SHP77 (cell line): ENCODE measurements around the gene STAC2.

Source experiments
- DNase-seq, 2 experiments: peaks; one replicate each; lab custom pipeline; 2025; lab: John Stamatoyannopoulos, UW

The STAC2 gene

GRCh38 chr17:39165178-39165840 lies 60.4 kb downstream of the STAC2 start:
- DNase-seq = no peak

DNA sequence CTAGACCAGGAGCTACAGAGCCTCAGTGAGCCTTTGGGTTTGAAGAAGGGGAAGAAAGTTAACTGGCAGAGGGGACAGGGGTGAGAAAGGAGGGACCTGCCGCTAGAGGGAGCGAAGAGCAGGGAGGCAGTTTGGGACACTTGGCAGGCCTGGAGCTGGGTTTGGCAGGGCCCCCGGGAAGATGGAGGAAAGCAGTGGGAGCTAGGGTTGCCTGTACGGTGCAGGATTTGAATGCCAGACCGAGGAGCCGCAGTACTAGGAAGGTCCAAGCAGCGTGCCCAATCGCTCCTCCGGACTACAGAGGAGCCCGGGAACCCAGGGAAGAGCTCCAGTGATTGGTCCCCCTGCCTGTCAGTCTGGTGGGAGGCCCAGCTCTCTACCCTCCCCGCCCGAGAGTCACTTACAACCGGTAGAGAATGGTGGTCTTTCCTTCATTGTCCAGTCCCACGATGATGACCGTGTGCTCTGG lies 61.0 kb downstream of the STAC2 start:
- peak in 1 of 2 experiments; percentile 30 for DNase-seq

DNA sequence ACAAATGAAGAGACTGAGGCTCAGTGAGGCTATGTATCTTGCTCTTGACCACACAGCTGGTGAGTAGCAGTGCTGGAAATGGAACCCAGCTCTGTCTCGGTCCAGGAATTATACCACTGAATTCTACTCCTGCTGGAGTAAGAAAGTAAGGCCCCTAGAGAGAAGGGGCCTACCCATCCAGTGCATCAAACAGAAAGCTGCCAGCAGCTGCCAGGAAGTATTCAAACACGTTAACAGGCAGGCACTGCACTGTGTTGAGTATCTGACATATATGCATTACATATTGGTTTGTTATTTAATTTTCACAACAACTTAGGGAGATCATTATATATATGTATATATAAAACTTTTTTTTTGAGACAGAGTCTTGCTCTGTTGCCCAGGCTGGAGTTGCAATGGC lies 63.8 kb downstream of the STAC2 start:
- DNase-seq = no peak
